HG02759 (cell line): ENCODE measurements around the gene THUMPD1.
A peak's percentile ranks its signal among the peaks of the same experiment; 100 is the strongest.
"Not testable (repeated sequence)": the region's sequence is repeated elsewhere in the genome, so short reads cannot be mapped to it uniquely, and the experiment has no call there.

ENCODE experiments used
- ATAC-seq: cut with Tn5 transposase; IDR thresholded peaks from one replicate; pipeline ENCODE4 v1.9.1; 2021; ENCODE audit warnings: mild to moderate bottlenecking, moderate library complexity; ENCODE audit not compliant: unreplicated experiment

Gene THUMPD1

GRCh38 chr16:20750558-20750957 lies 8.9 kb upstream of the THUMPD1 start:
- no peak for ATAC-seq

GRCh38 chr16:20749474-20749873 lies 7.9 kb upstream of the THUMPD1 start:
- no peak for ATAC-seq

- no peak for ATAC-seq
These were observed 5.6 kb upstream of the THUMPD1 start for GRCh38 chr16:20747030-20747816.

- no peak for ATAC-seq
These were observed 4.8 kb upstream of the THUMPD1 start for GRCh38 chr16:20746461-20746860.

- no peak for ATAC-seq
These were observed 3.4 kb upstream of the THUMPD1 start for GRCh38 chr16:20744922-20745440.

GRCh38 chr16:20743591-20743990 lies 2.0 kb upstream of the THUMPD1 start:
- ATAC-seq, result no peak

- peak; percentile 83 for ATAC-seq
These were observed 607 bp downstream of the THUMPD1 start for GRCh38 chr16:20740901-20741521.

GRCh38 chr16:20740007-20740883 lies 1.4 kb downstream of the THUMPD1 start:
- ATAC-seq, result no peak

- no peak for ATAC-seq
These were observed 6.1 kb downstream of the THUMPD1 start for GRCh38 chr16:20735490-20735889.

- ATAC-seq, result no peak
These were observed 6.8 kb downstream of the THUMPD1 start for GRCh38 chr16:20734782-20735181.

GRCh38 chr16:20734056-20734455 lies 7.6 kb downstream of the THUMPD1 start:
- no peak for ATAC-seq

GRCh38 chr16:20729141-20729540 lies 12.5 kb downstream of the THUMPD1 start:
- no peak for ATAC-seq

- ATAC-seq, result no peak
These were observed 14.4 kb downstream of the THUMPD1 start for GRCh38 chr16:20727181-20727580.

- no peak for ATAC-seq
These were observed 15.0 kb downstream of the THUMPD1 start for GRCh38 chr16:20726661-20727060.

- ATAC-seq, result no peak
These were observed 21.4 kb downstream of the THUMPD1 start for GRCh38 chr16:20720251-20720650.

- not testable (repeated sequence) for ATAC-seq
These were observed 23.9 kb downstream of the THUMPD1 start for GRCh38 chr16:20717718-20718117.

- ATAC-seq, result no peak
These were observed 30.2 kb downstream of the THUMPD1 start for GRCh38 chr16:20711277-20711911.

- not testable (repeated sequence) for ATAC-seq
These were observed 33.5 kb downstream of the THUMPD1 start for GRCh38 chr16:20708129-20708528.

- no peak for ATAC-seq
These were observed 34.2 kb downstream of the THUMPD1 start for GRCh38 chr16:20707461-20707860.

GRCh38 chr16:20705972-20706371 lies 35.6 kb downstream of the THUMPD1 start:
- ATAC-seq, result not testable (repeated sequence)

GRCh38 chr16:20704281-20704680 lies 37.3 kb downstream of the THUMPD1 start:
- ATAC-seq, result no peak
